ENCODE measurements around the gene SNED1. TPM values are rescaled to one million over a fixed set of nuclear protein-coding genes. Genes with fewer than 3 reads are reported as not detected.

SNED1 gene
- total and polyA plus RNA-seq, 9 of the 15 experiments (the other 6 are each of a cell fraction or from before 2014, with no cell fraction given) = 0.03 to 0.07 (median 0.05) TPM; not detected in 5

DNA sequence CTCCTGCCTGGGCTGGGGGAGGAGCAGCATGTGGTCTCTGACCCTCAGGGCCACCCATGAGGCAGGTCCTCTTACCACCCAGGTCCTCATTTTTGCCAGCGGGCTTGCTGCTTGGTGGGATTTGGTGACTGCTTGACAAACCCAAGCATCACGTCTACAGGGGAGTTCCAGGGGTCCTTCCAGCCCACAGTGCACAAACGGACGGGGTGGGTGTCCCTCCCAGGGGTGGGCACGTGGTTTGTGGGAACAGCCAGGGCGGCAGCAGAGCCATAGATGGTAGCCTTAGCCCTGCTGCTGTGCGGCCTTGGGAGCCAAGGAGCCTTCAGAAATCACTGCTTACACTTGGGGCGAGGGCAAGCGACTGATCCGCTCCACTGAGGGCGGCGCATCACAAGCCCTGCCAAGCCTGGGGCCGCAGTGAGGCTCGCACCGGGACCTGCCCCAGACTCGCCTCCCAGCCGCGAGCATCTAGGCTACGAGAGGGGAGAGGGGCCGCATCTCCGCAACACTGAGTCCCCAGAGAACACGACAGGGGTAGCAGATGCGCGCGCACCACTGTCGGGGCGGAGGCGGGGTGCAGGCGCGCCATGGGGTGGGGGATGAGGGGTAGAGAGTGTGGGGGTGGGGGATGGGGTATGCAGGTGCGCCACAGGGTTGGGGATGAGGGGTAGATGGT, 36.9 kb downstream of the SNED1 start:
- Histone ChIP-seq H3K9ac (ENCODE audit: insufficient read depth in 1 of 2, low read depth in 2 of 2, low read length in 2 of 2) (no peak overlapping the region), H3K27me3 (ENCODE audit: control insufficient read depth in 2 of 2, insufficient read depth in 2 of 2, low read length in 2 of 2) (peaks cover 0 to 58% of the 10 kb centered on the region in 2 experiments; a peak in 2 of 5 replicates), H2AFZ (ENCODE audit: low read depth, low read length) (no peak overlapping the region), H3K4me2 (ENCODE audit: insufficient read depth, low read length) (no peak overlapping the region), H3K4me1 (replicated peaks in 1 of 2; ENCODE audit: control insufficient read depth in 2 of 2, insufficient read depth in 2 of 2, low read length in 2 of 2) (peaks cover 0 to 25% of the 10 kb centered on the region in 2 experiments; a peak in 2 of 5 replicates), H3K4me3 (no peak overlapping the region), H3K27ac (ENCODE audit: extremely low read depth, low read depth, low read length) (no peak overlapping the region), H3K9me3 (replicated peaks; ENCODE audit: control insufficient read depth, insufficient read depth, low read depth, low read length) (no peaks in the 10 kb centered on the region), H4K20me1 (replicated peaks; ENCODE audit: control insufficient read depth, insufficient read depth, low read length) (no peaks in the 10 kb centered on the region; the same call in 1 of the 2 replicates), H3K79me2 (ENCODE audit: control insufficient read depth, insufficient read depth, low read length) (no peaks in the 10 kb centered on the region), H3K9me1 (ENCODE audit: control insufficient read depth, insufficient read depth, low read length) (no peaks in the 10 kb centered on the region), H3K36me3 (ENCODE audit: control insufficient read depth, insufficient read depth, low read length) (no peaks in the 10 kb centered on the region)
- ATAC-seq (no peak), FAIRE-seq (no peak), DNase-seq (ENCODE audit: extremely low read depth in 1 of 4, low spot score in 3 of 4) (no peak)
- no TSS peak for BruUV-seq (replicated peaks)
- intact Hi-C loops (cut with micrococcal nuclease) = no loop called here
- POLR2A ChIA-PET = no interaction called here
- TF ChIP-seq GTF2F1 (IDR thresholded peaks at IDR 0.05; ENCODE audit: low read depth, low read length) (no peak), SP1 (CRISPR knock-in tag; IDR thresholded peaks at IDR 0.05) (no peak), ZNF512 (tag; IDR thresholded peaks at IDR 0.05) (no peak), TAF9B (IDR thresholded peaks at IDR 0.05; ENCODE audit: partially characterized antibody) (no peak), ARID2 (IDR thresholded peaks at IDR 0.05) (no peak), NEUROD1 (IDR thresholded peaks at IDR 0.05; ENCODE audit: borderline replicate concordance, low read depth, low read length, partially characterized antibody) (no peak)
- TF ChIP-seq, protein P1, sequence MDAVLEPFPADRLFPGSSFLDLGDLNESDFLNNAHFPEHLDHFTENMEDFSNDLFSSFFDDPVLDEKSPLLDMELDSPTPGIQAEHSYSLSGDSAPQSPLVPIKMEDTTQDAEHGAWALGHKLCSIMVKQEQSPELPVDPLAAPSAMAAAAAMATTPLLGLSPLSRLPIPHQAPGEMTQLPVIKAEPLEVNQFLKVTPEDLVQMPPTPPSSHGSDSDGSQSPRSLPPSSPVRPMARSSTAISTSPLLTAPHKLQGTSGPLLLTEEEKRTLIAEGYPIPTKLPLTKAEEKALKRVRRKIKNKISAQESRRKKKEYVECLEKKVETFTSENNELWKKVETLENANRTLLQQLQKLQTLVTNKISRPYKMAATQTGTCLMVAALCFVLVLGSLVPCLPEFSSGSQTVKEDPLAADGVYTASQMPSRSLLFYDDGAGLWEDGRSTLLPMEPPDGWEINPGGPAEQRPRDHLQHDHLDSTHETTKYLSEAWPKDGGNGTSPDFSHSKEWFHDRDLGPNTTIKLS (IDR thresholded peaks at IDR 0.05; ENCODE audit: borderline replicate concordance, low read depth) = no peak
- TF ChIP-seq, protein P2, sequence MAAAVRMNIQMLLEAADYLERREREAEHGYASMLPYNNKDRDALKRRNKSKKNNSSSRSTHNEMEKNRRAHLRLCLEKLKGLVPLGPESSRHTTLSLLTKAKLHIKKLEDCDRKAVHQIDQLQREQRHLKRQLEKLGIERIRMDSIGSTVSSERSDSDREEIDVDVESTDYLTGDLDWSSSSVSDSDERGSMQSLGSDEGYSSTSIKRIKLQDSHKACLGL (CRISPR knock-in tag; IDR thresholded peaks at IDR 0.05; ENCODE audit: borderline replicate concordance, poor library complexity, severe bottlenecking) = no peak
- TF ChIP-seq, protein P3, sequence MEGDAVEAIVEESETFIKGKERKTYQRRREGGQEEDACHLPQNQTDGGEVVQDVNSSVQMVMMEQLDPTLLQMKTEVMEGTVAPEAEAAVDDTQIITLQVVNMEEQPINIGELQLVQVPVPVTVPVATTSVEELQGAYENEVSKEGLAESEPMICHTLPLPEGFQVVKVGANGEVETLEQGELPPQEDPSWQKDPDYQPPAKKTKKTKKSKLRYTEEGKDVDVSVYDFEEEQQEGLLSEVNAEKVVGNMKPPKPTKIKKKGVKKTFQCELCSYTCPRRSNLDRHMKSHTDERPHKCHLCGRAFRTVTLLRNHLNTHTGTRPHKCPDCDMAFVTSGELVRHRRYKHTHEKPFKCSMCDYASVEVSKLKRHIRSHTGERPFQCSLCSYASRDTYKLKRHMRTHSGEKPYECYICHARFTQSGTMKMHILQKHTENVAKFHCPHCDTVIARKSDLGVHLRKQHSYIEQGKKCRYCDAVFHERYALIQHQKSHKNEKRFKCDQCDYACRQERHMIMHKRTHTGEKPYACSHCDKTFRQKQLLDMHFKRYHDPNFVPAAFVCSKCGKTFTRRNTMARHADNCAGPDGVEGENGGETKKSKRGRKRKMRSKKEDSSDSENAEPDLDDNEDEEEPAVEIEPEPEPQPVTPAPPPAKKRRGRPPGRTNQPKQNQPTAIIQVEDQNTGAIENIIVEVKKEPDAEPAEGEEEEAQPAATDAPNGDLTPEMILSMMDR (IDR thresholded peaks at IDR 0.05 in 2 of 3, conservative IDR thresholded peaks at IDR 0.05 in 1 of 3; ENCODE audit: insufficient read depth in 2 of 3, low read depth in 1 of 3, low read length in 3 of 3) = no peak
- CTCF ChIA-PET (ENCODE audit: low intra/inter-chr PET ratio) = no interaction called here
- in situ Hi-C loops (cut with MboI) = no loop called here
- WGBS (ENCODE audit: insufficient coverage, low coverage, missing lambda C conversion rate) = 0% methylated on average over 6 of the region's 31 CpGs
